ENCODE measurements around the gene TRIM74.
"Not testable (repeated sequence)": the region's sequence is repeated elsewhere in the genome, so short reads cannot be mapped to it uniquely, and the experiment has no call there.

DNA sequence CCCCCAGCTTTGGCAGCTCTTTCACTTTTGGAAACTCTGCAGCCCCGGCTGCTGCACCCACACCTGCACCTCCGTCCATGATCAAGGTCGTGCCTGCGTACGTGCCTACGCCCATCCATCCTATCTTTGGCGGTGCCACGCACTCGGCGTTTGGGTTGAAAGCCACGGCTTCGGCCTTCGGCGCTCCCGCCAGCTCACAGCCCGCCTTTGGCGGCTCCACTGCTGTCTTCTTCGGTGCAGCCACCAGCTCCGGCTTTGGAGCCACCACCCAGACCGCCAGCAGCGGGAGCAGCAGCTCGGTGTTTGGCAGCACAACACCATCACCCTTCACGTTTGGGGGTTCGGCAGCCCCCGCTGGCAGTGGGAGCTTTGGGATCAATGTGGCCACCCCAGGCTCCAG, 26.3 kb downstream of the TRIM74 start:
- TF ChIP-seq, protein P1, sequence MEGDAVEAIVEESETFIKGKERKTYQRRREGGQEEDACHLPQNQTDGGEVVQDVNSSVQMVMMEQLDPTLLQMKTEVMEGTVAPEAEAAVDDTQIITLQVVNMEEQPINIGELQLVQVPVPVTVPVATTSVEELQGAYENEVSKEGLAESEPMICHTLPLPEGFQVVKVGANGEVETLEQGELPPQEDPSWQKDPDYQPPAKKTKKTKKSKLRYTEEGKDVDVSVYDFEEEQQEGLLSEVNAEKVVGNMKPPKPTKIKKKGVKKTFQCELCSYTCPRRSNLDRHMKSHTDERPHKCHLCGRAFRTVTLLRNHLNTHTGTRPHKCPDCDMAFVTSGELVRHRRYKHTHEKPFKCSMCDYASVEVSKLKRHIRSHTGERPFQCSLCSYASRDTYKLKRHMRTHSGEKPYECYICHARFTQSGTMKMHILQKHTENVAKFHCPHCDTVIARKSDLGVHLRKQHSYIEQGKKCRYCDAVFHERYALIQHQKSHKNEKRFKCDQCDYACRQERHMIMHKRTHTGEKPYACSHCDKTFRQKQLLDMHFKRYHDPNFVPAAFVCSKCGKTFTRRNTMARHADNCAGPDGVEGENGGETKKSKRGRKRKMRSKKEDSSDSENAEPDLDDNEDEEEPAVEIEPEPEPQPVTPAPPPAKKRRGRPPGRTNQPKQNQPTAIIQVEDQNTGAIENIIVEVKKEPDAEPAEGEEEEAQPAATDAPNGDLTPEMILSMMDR (IDR thresholded peaks at IDR 0.05), result not testable (repeated sequence)
- not testable (repeated sequence) for TF ChIP-seq EZH2phosphoT487 (IDR thresholded peaks at IDR 0.05)

Data from neural progenitor cell (in vitro differentiated cells).